AG04450 (cell line): ENCODE measurements around the gene CYBC1. TPM values are rescaled to one million over a fixed set of nuclear protein-coding genes. Genes with fewer than 3 reads are reported as not detected.

Experiments used
- CTCF ChIA-PET: fragments of 300-600, 350-600 bp; formaldehyde crosslinking; extraction: SDS; loops from one replicate; lab custom pipeline; 2022; ENCODE audit warnings: antibody characterized with exemption, inconsistent platforms; lab: Charles Lee
- POLR2A ChIA-PET: fragments of 350-600 bp; formaldehyde crosslinking; extraction: SDS; loops from one replicate; lab custom pipeline; 2021; ENCODE audit warnings: antibody characterized with exemption, inconsistent platforms; lab: Yijun Ruan, JAX
- DNase-seq: peaks from one replicate; pipeline ENCODE4 v3.0.0-alpha.2; 2011; ENCODE audit warnings: low read depth, low spot score
- H3K27ac ChIP-seq: one replicate; pipeline ENCODE4 v1.5.1; 2012; ENCODE audit warnings: low read depth, low read length, control low read depth
- H3K27me3 ChIP-seq: one replicate; pipeline ENCODE4 v1.6.0; 2012; ENCODE audit warnings: low read length; ENCODE audit not compliant: control insufficient read depth, insufficient read depth
- H3K4me3 ChIP-seq: 2 replicates; pipeline ENCODE4 v1.5.1; 2011; ENCODE audit warnings: mild to moderate bottlenecking, low read depth, low read length, control low read depth
- H3K9me3 ChIP-seq: 2 replicates; pipeline ENCODE4 v1.5.1; 2012; ENCODE audit warnings: low read length; ENCODE audit not compliant: control insufficient read depth, insufficient read depth
- polyA plus RNA-seq: library from polyadenylated mRNA; depleted of rRNA; stranded (reverse); fragments of >200 nt; gene quantifications from 2 replicates; pipeline ENCODE4 v1.2.3, GENCODE V29; 2011
- TF ChIP-seq, protein P1 (sequence below): IDR thresholded peaks from 2 replicates; pipeline ENCODE4 v1.5.1; 2011; ENCODE audit warnings: low read depth, low read length, control low read depth, inconsistent platforms

CYBC1 gene
- polyA plus RNA-seq, 1 experiment, result 82.6 TPM

DNA sequence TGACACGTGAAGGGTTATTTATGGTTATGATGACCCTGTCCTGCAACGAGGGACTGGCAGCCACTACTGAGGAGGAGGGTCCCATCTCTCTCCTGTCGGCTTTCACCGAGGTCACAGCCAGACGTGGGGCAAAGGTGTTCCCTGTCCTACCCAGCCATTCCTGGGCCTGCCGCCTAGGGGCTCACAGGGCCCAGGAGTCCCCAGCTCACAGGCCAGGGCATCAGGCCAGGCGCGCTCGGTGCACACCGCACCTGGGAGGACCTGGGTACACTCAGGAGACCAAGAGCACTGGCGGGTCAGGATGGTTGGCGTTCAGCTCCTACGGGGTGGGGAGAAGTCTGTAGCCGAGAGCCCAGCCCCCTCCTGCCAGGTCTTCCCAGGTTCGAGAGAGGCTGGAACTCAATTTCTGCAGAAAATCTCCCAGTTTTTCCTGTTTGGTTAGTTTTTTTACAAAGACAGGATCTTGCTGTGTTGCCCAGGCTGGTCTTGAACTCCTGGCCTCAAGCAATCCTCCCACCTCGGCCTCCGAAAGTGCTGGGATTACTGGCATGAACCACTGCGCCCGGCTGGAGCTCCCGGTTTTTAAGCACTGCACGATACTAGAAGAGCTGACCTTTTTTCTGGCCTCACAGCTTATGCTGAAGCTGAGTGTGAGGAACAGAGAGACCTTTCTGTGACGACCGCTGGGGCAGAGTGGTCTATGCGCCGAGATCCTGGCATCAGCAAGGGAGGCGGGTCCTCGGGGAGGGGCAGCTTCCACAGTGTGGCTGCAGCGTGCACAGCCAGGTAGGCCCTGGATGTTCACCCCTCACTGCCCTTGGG lies 7.7 kb downstream of the CYBC1 start:
- POLR2A ChIA-PET, result no interaction called here
- no peaks in the 10 kb centered on the region for H3K9me3 ChIP-seq
- no peak for DNase-seq
- CTCF ChIA-PET, result no interaction called here
- H3K27me3 ChIP-seq, result no peaks in the 10 kb centered on the region
- no peak overlapping the region for H3K27ac ChIP-seq
- TF ChIP-seq, protein P1, sequence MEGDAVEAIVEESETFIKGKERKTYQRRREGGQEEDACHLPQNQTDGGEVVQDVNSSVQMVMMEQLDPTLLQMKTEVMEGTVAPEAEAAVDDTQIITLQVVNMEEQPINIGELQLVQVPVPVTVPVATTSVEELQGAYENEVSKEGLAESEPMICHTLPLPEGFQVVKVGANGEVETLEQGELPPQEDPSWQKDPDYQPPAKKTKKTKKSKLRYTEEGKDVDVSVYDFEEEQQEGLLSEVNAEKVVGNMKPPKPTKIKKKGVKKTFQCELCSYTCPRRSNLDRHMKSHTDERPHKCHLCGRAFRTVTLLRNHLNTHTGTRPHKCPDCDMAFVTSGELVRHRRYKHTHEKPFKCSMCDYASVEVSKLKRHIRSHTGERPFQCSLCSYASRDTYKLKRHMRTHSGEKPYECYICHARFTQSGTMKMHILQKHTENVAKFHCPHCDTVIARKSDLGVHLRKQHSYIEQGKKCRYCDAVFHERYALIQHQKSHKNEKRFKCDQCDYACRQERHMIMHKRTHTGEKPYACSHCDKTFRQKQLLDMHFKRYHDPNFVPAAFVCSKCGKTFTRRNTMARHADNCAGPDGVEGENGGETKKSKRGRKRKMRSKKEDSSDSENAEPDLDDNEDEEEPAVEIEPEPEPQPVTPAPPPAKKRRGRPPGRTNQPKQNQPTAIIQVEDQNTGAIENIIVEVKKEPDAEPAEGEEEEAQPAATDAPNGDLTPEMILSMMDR, result no peak
- H3K4me3 ChIP-seq, result no peak overlapping the region

DNA sequence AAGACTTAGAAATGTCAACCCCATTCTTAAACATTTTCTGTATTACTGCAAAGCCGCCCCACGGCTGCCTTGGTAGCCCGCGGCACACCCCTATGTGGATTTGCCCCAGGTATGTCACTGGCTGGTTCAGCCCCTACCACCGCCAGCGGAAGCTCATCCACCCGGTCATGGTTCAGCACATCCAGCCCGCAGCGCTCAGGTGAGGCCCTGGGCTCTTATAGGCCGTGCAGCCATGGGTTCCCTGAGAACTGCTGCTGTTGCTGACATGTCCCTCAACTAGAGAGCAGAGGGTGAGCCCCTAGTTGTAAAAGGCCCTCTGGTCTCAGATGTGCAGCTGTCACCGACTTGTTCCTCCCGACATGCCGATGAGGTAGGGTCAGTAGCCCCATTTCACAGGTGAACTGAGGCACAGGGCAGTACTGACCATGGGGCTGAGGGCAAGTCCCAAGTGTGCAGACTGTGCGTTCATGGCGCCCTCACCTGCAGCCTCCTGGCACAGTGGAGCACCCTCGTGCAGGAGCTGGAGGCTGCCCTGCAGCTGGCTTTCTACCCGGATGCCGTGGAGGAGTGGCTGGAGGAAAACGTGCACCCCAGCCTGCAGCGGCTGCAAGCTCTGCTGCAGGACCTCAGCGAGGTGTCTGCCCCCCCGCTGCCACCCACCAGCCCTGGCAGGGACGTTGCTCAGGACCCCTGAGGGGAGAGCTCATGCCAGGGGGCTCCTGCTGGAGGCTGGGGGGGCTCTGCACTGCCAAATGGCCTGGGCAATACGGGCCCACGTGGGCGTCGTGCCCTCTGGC lies 8.7 kb downstream of the CYBC1 start:
- Histone ChIP-seq H3K27me3 (no peaks in the 10 kb centered on the region), H3K4me3 (no peak overlapping the region), H3K27ac (no peak overlapping the region), H3K9me3 (no peaks in the 10 kb centered on the region; the same call in 1 of the 2 replicates)
- TF ChIP-seq, protein P1, result no peak
- DNase-seq, result no peak
- ChIA-PET CTCF (no interaction called here), POLR2A (interaction anchor here (0.6 kb wide), 1 partner anchor 78 kb away, joined by 3 read pairs; no protein-coding TSS in a partner anchor)

DNA sequence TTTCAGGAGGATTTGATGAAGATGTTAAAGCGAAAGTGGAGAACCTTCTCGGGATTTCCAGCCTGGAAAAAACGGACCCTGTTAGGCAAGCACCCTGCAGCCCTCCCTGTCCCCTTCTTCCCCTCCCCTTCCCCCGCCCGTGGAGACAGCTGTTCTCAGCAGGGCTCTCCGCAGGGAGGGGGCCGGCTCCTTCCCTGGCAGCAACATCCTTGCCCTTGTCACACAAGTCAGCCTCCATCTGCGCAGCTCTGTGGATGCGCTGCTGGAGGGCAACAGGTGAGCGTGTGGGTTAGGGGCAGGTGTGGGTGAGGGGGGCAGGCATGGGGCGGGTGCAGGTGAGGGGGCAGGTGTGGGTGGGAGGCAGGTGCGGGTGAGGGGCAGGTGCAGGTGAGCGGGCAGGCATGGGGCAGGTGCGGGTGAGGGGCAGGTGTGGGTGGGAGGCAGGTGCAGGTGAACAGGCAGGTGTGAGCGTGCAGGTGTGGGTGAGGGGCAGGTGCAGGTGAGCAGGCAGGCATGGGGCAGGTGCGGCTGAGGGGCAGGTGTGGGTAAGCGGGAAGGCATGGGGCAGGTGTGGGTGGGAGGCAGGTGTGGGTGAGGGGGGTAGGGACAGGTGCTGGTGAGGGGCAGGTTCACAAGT lies 9.4 kb downstream of the CYBC1 start:
- Histone ChIP-seq H3K9me3 (no peaks in the 10 kb centered on the region; the same call in 1 of the 2 replicates), H3K4me3 (no peak overlapping the region), H3K27me3 (no peaks in the 10 kb centered on the region), H3K27ac (no peak overlapping the region)
- ChIA-PET CTCF (no interaction called here), POLR2A (no interaction called here)
- TF ChIP-seq, protein P1, result no peak
- DNase-seq, result no peak

DNA sequence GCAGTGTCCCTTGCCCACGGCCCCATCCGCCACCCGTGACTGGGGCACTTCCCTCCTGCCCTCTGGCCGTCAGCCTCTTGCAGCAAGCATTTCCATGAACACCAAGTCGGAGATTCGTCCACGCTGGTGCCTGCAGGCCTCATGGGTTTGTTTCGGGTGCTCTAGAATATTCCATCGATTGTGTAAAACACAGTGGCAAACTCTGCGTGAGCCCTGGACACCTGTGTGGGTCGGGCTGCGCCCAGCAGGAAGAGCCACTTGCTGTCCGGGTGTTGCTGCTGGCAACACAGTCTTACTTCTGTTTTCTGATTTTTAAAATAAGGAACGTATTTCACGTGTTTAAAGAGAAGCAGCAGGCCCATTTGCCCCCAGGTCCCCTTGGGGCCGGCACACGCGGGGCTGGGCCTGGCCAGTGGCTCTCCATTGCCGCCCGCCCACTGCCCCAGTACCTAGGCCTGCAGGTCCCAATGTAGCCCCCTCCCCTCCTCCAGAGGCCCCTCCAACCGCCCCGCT lies 10.0 kb downstream of the CYBC1 start:
- DNase-seq, result no peak
- no peak overlapping the region for H3K27ac ChIP-seq
- TF ChIP-seq, protein P1, result no peak
- H3K27me3 ChIP-seq, result no peaks in the 10 kb centered on the region
- CTCF ChIA-PET, result no interaction called here
- POLR2A ChIA-PET, result no interaction called here
- no peak overlapping the region for H3K4me3 ChIP-seq
- H3K9me3 ChIP-seq, result no peaks in the 10 kb centered on the region; the same call in 1 of the 2 replicates
